Measurements from ENCODE around the gene CD46.
A peak's percentile ranks its signal among the peaks of the same experiment; 100 is the strongest.

Gene CD46

DNA sequence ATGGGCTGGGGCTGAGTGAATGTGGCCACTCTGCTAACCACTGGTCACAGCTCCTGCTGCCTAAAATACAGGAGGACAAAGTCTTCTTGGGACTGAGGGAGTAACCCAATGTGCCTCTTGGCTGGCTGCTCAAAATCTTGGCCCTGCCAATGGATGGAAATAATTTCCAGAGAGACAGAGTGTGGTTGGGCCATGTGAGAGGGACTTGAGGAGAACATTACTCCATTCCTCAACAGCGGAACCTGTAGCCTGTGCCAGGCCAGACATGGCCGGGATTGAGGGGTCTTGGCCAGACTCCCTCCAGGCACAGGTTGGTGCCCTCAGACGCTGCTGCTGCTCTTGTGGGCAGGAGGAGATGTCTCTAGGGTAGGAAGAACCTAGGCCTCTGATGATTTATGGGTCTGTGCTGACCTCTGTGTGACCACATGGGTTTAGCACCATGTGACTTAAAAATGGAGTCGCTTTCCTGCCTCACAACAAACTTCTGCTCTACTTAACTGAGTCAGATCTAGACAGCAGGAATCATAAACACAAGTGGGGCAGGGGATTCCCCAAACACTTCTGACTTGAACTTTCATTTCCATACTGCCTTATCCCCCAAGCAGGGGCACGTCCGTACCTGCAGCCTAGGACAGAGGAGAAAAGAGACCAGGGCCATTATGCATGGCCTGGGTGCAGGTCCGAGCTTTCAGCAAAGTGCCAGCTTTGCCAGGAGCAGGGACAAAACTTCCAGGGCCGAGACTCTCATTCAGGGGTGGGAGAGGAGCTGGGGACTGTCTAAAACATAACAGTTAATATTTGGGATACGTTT is 79.9 kb downstream of the CD46 start:
- no peak for DNase-seq (ENCODE audit: low read depth in 1 of 2, low spot score in 1 of 2)
- Histone ChIP-seq H3K27me3 (ENCODE audit: insufficient read depth, poor library complexity, severe bottlenecking) (no peaks in the 10 kb centered on the region), H3K4me3 (replicated peaks; ENCODE audit: insufficient read depth, low read length) (no peak overlapping the region), H3K27ac (replicated peaks) (peak overlapping the region; percentile 10; the same call in 1 of the 2 replicates)
- TF ChIP-seq GABPA (IDR thresholded peaks at IDR 0.05; ENCODE audit: low read depth): no peak
- no peak for TF ChIP-seq SPI1 (IDR thresholded peaks at IDR 0.05; ENCODE audit: borderline replicate concordance, low read depth)
- TF ChIP-seq, protein P1, sequence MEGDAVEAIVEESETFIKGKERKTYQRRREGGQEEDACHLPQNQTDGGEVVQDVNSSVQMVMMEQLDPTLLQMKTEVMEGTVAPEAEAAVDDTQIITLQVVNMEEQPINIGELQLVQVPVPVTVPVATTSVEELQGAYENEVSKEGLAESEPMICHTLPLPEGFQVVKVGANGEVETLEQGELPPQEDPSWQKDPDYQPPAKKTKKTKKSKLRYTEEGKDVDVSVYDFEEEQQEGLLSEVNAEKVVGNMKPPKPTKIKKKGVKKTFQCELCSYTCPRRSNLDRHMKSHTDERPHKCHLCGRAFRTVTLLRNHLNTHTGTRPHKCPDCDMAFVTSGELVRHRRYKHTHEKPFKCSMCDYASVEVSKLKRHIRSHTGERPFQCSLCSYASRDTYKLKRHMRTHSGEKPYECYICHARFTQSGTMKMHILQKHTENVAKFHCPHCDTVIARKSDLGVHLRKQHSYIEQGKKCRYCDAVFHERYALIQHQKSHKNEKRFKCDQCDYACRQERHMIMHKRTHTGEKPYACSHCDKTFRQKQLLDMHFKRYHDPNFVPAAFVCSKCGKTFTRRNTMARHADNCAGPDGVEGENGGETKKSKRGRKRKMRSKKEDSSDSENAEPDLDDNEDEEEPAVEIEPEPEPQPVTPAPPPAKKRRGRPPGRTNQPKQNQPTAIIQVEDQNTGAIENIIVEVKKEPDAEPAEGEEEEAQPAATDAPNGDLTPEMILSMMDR (IDR thresholded peaks at IDR 0.05; ENCODE audit: insufficient read depth, low read length): no peak
- TF ChIP-seq POLR2AphosphoS5 (IDR thresholded peaks at IDR 0.05; ENCODE audit: low read depth): no peak
- TF ChIP-seq, protein P2, sequence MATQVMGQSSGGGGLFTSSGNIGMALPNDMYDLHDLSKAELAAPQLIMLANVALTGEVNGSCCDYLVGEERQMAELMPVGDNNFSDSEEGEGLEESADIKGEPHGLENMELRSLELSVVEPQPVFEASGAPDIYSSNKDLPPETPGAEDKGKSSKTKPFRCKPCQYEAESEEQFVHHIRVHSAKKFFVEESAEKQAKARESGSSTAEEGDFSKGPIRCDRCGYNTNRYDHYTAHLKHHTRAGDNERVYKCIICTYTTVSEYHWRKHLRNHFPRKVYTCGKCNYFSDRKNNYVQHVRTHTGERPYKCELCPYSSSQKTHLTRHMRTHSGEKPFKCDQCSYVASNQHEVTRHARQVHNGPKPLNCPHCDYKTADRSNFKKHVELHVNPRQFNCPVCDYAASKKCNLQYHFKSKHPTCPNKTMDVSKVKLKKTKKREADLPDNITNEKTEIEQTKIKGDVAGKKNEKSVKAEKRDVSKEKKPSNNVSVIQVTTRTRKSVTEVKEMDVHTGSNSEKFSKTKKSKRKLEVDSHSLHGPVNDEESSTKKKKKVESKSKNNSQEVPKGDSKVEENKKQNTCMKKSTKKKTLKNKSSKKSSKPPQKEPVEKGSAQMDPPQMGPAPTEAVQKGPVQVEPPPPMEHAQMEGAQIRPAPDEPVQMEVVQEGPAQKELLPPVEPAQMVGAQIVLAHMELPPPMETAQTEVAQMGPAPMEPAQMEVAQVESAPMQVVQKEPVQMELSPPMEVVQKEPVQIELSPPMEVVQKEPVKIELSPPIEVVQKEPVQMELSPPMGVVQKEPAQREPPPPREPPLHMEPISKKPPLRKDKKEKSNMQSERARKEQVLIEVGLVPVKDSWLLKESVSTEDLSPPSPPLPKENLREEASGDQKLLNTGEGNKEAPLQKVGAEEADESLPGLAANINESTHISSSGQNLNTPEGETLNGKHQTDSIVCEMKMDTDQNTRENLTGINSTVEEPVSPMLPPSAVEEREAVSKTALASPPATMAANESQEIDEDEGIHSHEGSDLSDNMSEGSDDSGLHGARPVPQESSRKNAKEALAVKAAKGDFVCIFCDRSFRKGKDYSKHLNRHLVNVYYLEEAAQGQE (IDR thresholded peaks at IDR 0.05; ENCODE audit: insufficient replicate concordance, low read depth): no peak

DNA sequence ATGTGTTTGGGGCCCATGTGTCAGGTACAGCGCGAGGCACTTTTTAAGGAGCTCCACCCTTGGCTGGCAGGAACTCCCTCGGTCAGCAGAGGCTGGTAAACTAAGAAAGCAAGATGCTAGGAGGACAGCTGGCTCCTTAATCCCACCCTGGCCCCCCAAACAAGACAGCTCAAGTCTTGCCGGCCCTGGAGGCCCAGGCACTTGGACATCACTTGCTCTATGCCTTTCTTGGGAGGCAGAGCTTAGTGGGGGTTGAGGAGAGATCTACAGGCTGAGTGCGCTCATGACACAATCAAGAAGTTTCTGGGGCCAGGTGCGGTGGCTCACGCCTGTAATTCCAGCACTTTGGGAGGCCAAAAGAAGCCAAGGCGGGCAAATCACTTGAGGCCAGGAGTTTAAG is 80.9 kb downstream of the CD46 start:
- TF ChIP-seq, protein P2 (IDR thresholded peaks at IDR 0.05; ENCODE audit: insufficient replicate concordance, low read depth): no peak
- TF ChIP-seq POLR2AphosphoS5 (IDR thresholded peaks at IDR 0.05; ENCODE audit: low read depth) (no peak), SPI1 (IDR thresholded peaks at IDR 0.05; ENCODE audit: borderline replicate concordance, low read depth) (no peak), GABPA (IDR thresholded peaks at IDR 0.05; ENCODE audit: low read depth) (no peak)
- TF ChIP-seq, protein P1 (IDR thresholded peaks at IDR 0.05; ENCODE audit: insufficient read depth, low read length): no peak
- Histone ChIP-seq H3K4me3 (replicated peaks; ENCODE audit: insufficient read depth, low read length) (no peak overlapping the region), H3K27me3 (ENCODE audit: insufficient read depth, poor library complexity, severe bottlenecking) (no peaks in the 10 kb centered on the region), H3K27ac (replicated peaks) (no peak overlapping the region)
- no peak for DNase-seq (ENCODE audit: low read depth in 1 of 2, low spot score in 1 of 2)

DNA sequence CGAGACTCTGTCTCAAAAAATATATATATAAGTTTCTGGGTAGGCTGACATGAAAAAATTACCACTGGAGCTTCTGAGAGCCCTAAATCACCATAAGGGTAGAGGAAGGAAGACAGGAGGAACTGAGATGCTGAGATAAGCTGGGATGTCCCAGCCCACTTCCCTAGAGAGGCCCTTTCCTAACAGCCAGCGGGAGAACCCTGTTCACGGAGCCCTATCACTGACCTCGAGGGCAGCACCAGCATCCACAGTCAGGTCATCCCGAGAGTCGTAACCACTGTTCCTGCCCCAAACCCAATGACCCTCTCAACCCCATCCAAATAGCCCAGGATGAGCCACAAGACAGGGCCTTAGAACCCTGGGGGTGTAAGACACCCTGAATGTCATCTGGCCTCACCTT is 81.5 kb downstream of the CD46 start:
- TF ChIP-seq SPI1 (IDR thresholded peaks at IDR 0.05; ENCODE audit: borderline replicate concordance, low read depth): peak; percentile 53; the same call in 1 of the 2 replicates
- TF ChIP-seq, protein P2 (IDR thresholded peaks at IDR 0.05; ENCODE audit: insufficient replicate concordance, low read depth): no peak
- Histone ChIP-seq H3K4me3 (replicated peaks; ENCODE audit: insufficient read depth, low read length) (no peak overlapping the region), H3K27me3 (ENCODE audit: insufficient read depth, poor library complexity, severe bottlenecking) (no peaks in the 10 kb centered on the region), H3K27ac (replicated peaks) (0 out of 2 replicates have a peak overlapping the region, but pooled peaks have one; percentile 8)
- DNase-seq (ENCODE audit: low read depth in 1 of 2, low spot score in 1 of 2): no peak

Measured in HL-60 (cell line).